Astrocyte (in vitro differentiated cells and primary cell): Measurements from ENCODE around the gene ZDHHC14. TPM values are rescaled to one million over a fixed set of nuclear protein-coding genes. Genes with fewer than 3 reads are reported as not detected.

ENCODE experiments used
- DNase-seq: peaks from one replicate; pipeline ENCODE4 v3.0.0-alpha.2; 2010; ENCODE audit warnings: low read depth
- FAIRE-seq: peaks from 2 replicates; lab custom pipeline; 2011; peaks lifted over from hg19 to GRCh38; lab: Jason Lieb, UNC
- H2AFZ ChIP-seq: 2 replicates; pipeline ENCODE4 v1.6.0; 2012; ENCODE audit warnings: low read depth, low read length, inconsistent platforms
- H3K27ac ChIP-seq: 2 replicates; pipeline ENCODE4 v1.5.1; 2011; ENCODE audit warnings: low read depth, low read length, inconsistent platforms
- H3K27me3 ChIP-seq: 2 replicates; pipeline ENCODE4 v1.6.0; 2011; ENCODE audit warnings: low read length, inconsistent platforms; ENCODE audit not compliant: insufficient read depth
- H3K36me3 ChIP-seq: 2 replicates; pipeline ENCODE4 v1.5.1; 2011; ENCODE audit warnings: low read length, inconsistent platforms; ENCODE audit not compliant: insufficient read depth
- H3K4me1 ChIP-seq: 2 replicates; pipeline ENCODE4 v1.5.1; 2011; ENCODE audit warnings: low read length, inconsistent platforms; ENCODE audit not compliant: insufficient read depth
- H3K4me2 ChIP-seq: 2 replicates; pipeline ENCODE4 v1.6.0; 2012; ENCODE audit warnings: low read length, inconsistent platforms
- H3K4me3 ChIP-seq: 2 replicates; pipeline ENCODE4 v1.5.1; 2011; ENCODE audit warnings: low read depth, mild to moderate bottlenecking, low read length, inconsistent platforms; ENCODE audit not compliant: insufficient read depth
- H3K79me2 ChIP-seq: 2 replicates; pipeline ENCODE4 v1.6.0; 2012; ENCODE audit warnings: mild to moderate bottlenecking, low read length, inconsistent platforms; ENCODE audit not compliant: insufficient read depth
- H3K9ac ChIP-seq: 2 replicates; pipeline ENCODE4 v1.6.0; 2012; ENCODE audit warnings: mild to moderate bottlenecking, low read length, inconsistent platforms
- H3K9me3 ChIP-seq: 2 replicates; pipeline ENCODE4 v1.5.1; 2012; ENCODE audit warnings: low read depth, mild to moderate bottlenecking, low read length, inconsistent platforms; ENCODE audit not compliant: insufficient read depth
- H4K20me1 ChIP-seq: 2 replicates; pipeline ENCODE4 v1.6.0; 2012; ENCODE audit warnings: low read length, inconsistent platforms; ENCODE audit not compliant: insufficient read depth
- H3K27ac Mint-ChIP-seq: one replicate; pipeline ENCODE4 v1.8.0; 2021; ENCODE audit warnings: mild to moderate bottlenecking, mixed read lengths; ENCODE audit not compliant: unreplicated experiment
- H3K27me3 Mint-ChIP-seq: one replicate; pipeline ENCODE4 v1.8.0; 2021; ENCODE audit warnings: low read depth, mixed read lengths; ENCODE audit not compliant: unreplicated experiment
- H3K36me3 Mint-ChIP-seq: one replicate; pipeline ENCODE4 v1.8.0; 2021; ENCODE audit warnings: low read depth, mixed read lengths; ENCODE audit not compliant: unreplicated experiment
- H3K4me1 Mint-ChIP-seq: one replicate; pipeline ENCODE4 v1.8.0; 2021; ENCODE audit warnings: low read depth, mixed read lengths; ENCODE audit not compliant: unreplicated experiment
- H3K4me3 Mint-ChIP-seq: one replicate; pipeline ENCODE4 v1.8.0; 2021; ENCODE audit warnings: mild to moderate bottlenecking, moderate library complexity, mixed read lengths; ENCODE audit not compliant: unreplicated experiment
- H3K9me3 Mint-ChIP-seq: one replicate; pipeline ENCODE4 v1.8.0; 2021; ENCODE audit warnings: mild to moderate bottlenecking, mixed read lengths; ENCODE audit not compliant: unreplicated experiment
- CTCF ChIP-seq: IDR thresholded peaks from 2 replicates; pipeline ENCODE4 v1.5.1; 2011; ENCODE audit warnings: low read depth, mild to moderate bottlenecking, inconsistent platforms, low read length, moderate library complexity; ENCODE audit not compliant: insufficient read depth
- EZH2 ChIP-seq: IDR thresholded peaks from 2 replicates; pipeline ENCODE4 v1.6.1; 2012; ENCODE audit warnings: mild to moderate bottlenecking, low read length, inconsistent platforms; ENCODE audit not compliant: insufficient read depth
- total RNA-seq: library from RNA; stranded (reverse); gene quantifications from 2 replicates; pipeline ENCODE4 v1.2.1, GENCODE V29; 2021

ZDHHC14 gene
- total RNA-seq, 1 donor from 2014 or later = 7.2 TPM

GRCh38 chr6:157454762-157455714, 74.0 kb downstream of the ZDHHC14 start:
- Mint-ChIP-seq H3K27ac (no peak overlapping the region), H3K36me3 (peaks cover 5% of the 10 kb centered on the region), H3K4me3 (no peak overlapping the region), H3K4me1 (peaks cover 10% of the 10 kb centered on the region), H3K27me3 (peaks cover 5% of the 10 kb centered on the region), H3K9me3 (peaks cover 5% of the 10 kb centered on the region)
- H3K4me1 ChIP-seq = no peaks in the 10 kb centered on the region
- H2AFZ ChIP-seq = no peak overlapping the region
- no peaks in the 10 kb centered on the region for H3K79me2 ChIP-seq
- no peaks in the 10 kb centered on the region for H3K27me3 ChIP-seq
- no peak overlapping the region for H3K9ac ChIP-seq
- TF ChIP-seq EZH2 (no peak), CTCF (no peak)
- no peak overlapping the region for H3K27ac ChIP-seq
- H3K36me3 ChIP-seq = no peaks in the 10 kb centered on the region
- H3K9me3 ChIP-seq = no peaks in the 10 kb centered on the region
- H3K4me3 ChIP-seq = no peak overlapping the region
- peaks cover 3% of the 10 kb centered on the region for H4K20me1 ChIP-seq
- no peak for FAIRE-seq
- no peak for DNase-seq
- H3K4me2 ChIP-seq = no peak overlapping the region

- Histone ChIP-seq H3K4me1 (peaks cover 6% of the 10 kb centered on the region), H3K27ac (no peak overlapping the region), H3K9ac (no peak overlapping the region), H2AFZ (no peak overlapping the region), H3K4me2 (no peak overlapping the region), H4K20me1 (peaks cover 3% of the 10 kb centered on the region), H3K9me3 (no peaks in the 10 kb centered on the region), H3K79me2 (no peaks in the 10 kb centered on the region), H3K27me3 (no peaks in the 10 kb centered on the region), H3K36me3 (no peaks in the 10 kb centered on the region), H3K4me3 (no peak overlapping the region)
- no peak for FAIRE-seq
- Mint-ChIP-seq H3K27me3 (peaks cover 5% of the 10 kb centered on the region), H3K4me1 (peaks cover 17% of the 10 kb centered on the region), H3K9me3 (peaks cover 5% of the 10 kb centered on the region), H3K27ac (no peak overlapping the region), H3K36me3 (peaks cover 5% of the 10 kb centered on the region), H3K4me3 (no peak overlapping the region)
- no peak for DNase-seq
- TF ChIP-seq CTCF (no peak), EZH2 (no peak)
These were observed 74.9 kb downstream of the ZDHHC14 start for GRCh38 chr6:157455731-157456523.
